Superior temporal gyrus (tissue), 1 donor: Measurements from ENCODE around the gene MRGPRD.

ENCODE experiments used
- DNase-seq: peaks from one replicate; pipeline ENCODE4 v3.0.0-alpha.2; 2016; ENCODE audit errors: extremely low spot score

Gene MRGPRD

GRCh38 chr11:68969386-68969785, 11.4 kb downstream of the MRGPRD start:
- no peak for DNase-seq

GRCh38 chr11:68968306-68969250, 12.2 kb downstream of the MRGPRD start:
- no peak for DNase-seq

GRCh38 chr11:68966894-68967780, 13.6 kb downstream of the MRGPRD start:
- no peak for DNase-seq

GRCh38 chr11:68965901-68966853, 14.6 kb downstream of the MRGPRD start:
- no peak for DNase-seq

- no peak for DNase-seq
Observed at GRCh38 chr11:68963779-68964178, 17.0 kb downstream of the MRGPRD start.

GRCh38 chr11:68962527-68963250, 18.1 kb downstream of the MRGPRD start:
- DNase-seq, result no peak

GRCh38 chr11:68961245-68961644, 19.5 kb downstream of the MRGPRD start:
- DNase-seq, result no peak

- no peak for DNase-seq
Observed at GRCh38 chr11:68960294-68961071, 20.3 kb downstream of the MRGPRD start.

GRCh38 chr11:68959465-68960293, 21.1 kb downstream of the MRGPRD start:
- DNase-seq, result no peak

- no peak for DNase-seq
Observed at GRCh38 chr11:68958211-68958610, 22.6 kb downstream of the MRGPRD start.

- DNase-seq, result no peak
Observed at GRCh38 chr11:68956547-68957254, 24.1 kb downstream of the MRGPRD start.

- no peak for DNase-seq
Observed at GRCh38 chr11:68956142-68956541, 24.6 kb downstream of the MRGPRD start.

- no peak for DNase-seq
Observed at GRCh38 chr11:68955607-68955958, 25.2 kb downstream of the MRGPRD start.

GRCh38 chr11:68954836-68955606, 25.8 kb downstream of the MRGPRD start:
- no peak for DNase-seq

GRCh38 chr11:68950762-68951161, 30.0 kb downstream of the MRGPRD start:
- DNase-seq, result no peak

GRCh38 chr11:68950270-68950669, 30.5 kb downstream of the MRGPRD start:
- no peak for DNase-seq

GRCh38 chr11:68948935-68949334, 31.9 kb downstream of the MRGPRD start:
- no peak for DNase-seq

GRCh38 chr11:68948496-68948895, 32.3 kb downstream of the MRGPRD start:
- no peak for DNase-seq
